ENCODE data around the gene GPRC5D. TPM values are rescaled to one million over a fixed set of nuclear protein-coding genes. Genes with fewer than 3 reads are reported as not detected.

Gene GPRC5D
- total RNA-seq, 2 donors from 2014 or later = not detected

DNA sequence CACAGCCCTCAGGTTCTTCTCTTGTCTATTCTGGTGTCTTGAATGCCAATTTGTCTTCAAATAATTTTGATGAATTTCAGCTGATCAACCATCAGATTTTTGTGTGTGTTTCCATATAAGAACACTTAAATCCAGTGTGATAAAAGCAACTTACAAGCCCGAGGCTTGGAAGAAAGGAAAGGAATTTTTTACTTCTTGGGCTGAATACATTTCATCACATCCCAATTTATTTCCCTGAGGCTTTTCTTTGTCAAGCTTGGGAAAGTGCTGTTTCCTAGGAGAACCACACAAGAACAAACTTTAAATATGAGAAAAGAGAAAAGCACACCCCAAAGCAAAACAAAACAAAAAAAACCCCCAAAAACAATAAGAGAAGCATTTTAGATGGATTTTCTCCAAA lies 26.6 kb downstream of the GPRC5D start:
- H3K36me3 Mint-ChIP-seq (ENCODE audit: low read depth) = peaks cover 9% of the 10 kb centered on the region
- H3K36me3 ChIP-seq (ENCODE audit: control insufficient read depth, insufficient read depth, low read length) = no peaks in the 10 kb centered on the region
- H3K9me3 ChIP-seq (ENCODE audit: control insufficient read depth, low read length) = peaks cover 8% of the 10 kb centered on the region
- H3K27me3 ChIP-seq (ENCODE audit: control insufficient read depth, insufficient read depth, low read length, poor library complexity, severe bottlenecking) = no peaks in the 10 kb centered on the region
- no peaks in the 10 kb centered on the region for H3K4me1 ChIP-seq (ENCODE audit: control insufficient read depth, insufficient read depth, low read length)
- H3K27ac ChIP-seq (ENCODE audit: low read depth, low read length) = no peak overlapping the region
- no peak for DNase-seq
- no peak overlapping the region for H3K9ac ChIP-seq (ENCODE audit: extremely low read depth, low read length, poor library complexity, severe bottlenecking)
- peaks cover 2% of the 10 kb centered on the region for H3K4me1 Mint-ChIP-seq
- H3K4me3 Mint-ChIP-seq = no peak overlapping the region
- TF ChIP-seq, protein P1, sequence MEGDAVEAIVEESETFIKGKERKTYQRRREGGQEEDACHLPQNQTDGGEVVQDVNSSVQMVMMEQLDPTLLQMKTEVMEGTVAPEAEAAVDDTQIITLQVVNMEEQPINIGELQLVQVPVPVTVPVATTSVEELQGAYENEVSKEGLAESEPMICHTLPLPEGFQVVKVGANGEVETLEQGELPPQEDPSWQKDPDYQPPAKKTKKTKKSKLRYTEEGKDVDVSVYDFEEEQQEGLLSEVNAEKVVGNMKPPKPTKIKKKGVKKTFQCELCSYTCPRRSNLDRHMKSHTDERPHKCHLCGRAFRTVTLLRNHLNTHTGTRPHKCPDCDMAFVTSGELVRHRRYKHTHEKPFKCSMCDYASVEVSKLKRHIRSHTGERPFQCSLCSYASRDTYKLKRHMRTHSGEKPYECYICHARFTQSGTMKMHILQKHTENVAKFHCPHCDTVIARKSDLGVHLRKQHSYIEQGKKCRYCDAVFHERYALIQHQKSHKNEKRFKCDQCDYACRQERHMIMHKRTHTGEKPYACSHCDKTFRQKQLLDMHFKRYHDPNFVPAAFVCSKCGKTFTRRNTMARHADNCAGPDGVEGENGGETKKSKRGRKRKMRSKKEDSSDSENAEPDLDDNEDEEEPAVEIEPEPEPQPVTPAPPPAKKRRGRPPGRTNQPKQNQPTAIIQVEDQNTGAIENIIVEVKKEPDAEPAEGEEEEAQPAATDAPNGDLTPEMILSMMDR (conservative IDR thresholded peaks at IDR 0.05) = no peak
- peaks cover 10% of the 10 kb centered on the region for H3K27me3 Mint-ChIP-seq (ENCODE audit: insufficient read depth)
- no peak overlapping the region for H3K4me3 ChIP-seq (ENCODE audit: low read length)
- H3K27ac Mint-ChIP-seq = no peak overlapping the region
- 63 to 67% methylated on average over 1 of the region's 1 CpG for WGBS, 2 experiments (ENCODE audit: insufficient coverage in 1 of 2, insufficient read length in 1 of 2)
- peaks cover under 1% of the 10 kb centered on the region for H3K9me3 Mint-ChIP-seq

DNA sequence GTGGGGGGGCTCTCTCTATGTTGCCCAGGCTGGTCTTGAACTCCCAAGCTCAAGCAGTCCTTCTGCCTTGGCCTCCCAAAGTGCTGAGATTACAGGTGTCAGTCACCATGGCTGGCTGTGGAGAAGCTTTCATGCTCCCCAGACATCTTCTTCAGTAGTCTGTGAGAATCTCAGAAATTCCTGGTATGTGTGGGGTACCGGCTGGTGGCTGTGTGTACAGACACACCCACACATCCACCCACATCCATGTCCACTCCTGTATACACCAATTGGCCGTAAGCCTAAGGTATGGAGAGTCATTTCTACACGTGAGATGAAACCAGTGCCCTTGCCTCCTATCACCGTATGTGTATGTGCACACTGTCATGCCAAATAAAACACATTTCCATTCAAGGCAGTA lies 27.8 kb downstream of the GPRC5D start:
- Histone ChIP-seq H3K4me3 (ENCODE audit: low read length) (no peak overlapping the region), H3K36me3 (ENCODE audit: control insufficient read depth, insufficient read depth, low read length) (no peaks in the 10 kb centered on the region), H3K27me3 (ENCODE audit: control insufficient read depth, insufficient read depth, low read length, poor library complexity, severe bottlenecking) (no peaks in the 10 kb centered on the region), H3K9me3 (ENCODE audit: control insufficient read depth, low read length) (peaks cover 7% of the 10 kb centered on the region), H3K4me1 (ENCODE audit: control insufficient read depth, insufficient read depth, low read length) (no peaks in the 10 kb centered on the region), H3K9ac (ENCODE audit: extremely low read depth, low read length, poor library complexity, severe bottlenecking) (no peak overlapping the region), H3K27ac (ENCODE audit: low read depth, low read length) (no peak overlapping the region)
- no peaks in the 10 kb centered on the region for H3K36me3 Mint-ChIP-seq (ENCODE audit: low read depth)
- H3K27ac Mint-ChIP-seq = no peak overlapping the region
- H3K4me3 Mint-ChIP-seq = no peak overlapping the region
- H3K27me3 Mint-ChIP-seq (ENCODE audit: insufficient read depth) = peaks cover 10% of the 10 kb centered on the region
- TF ChIP-seq, protein P1 (conservative IDR thresholded peaks at IDR 0.05) = no peak
- H3K4me1 Mint-ChIP-seq = peaks cover 2% of the 10 kb centered on the region
- WGBS, 2 experiments (ENCODE audit: insufficient coverage in 1 of 2, insufficient read length in 1 of 2) = 95 to 100% methylated on average over 2 to 4 of the region's 4 CpGs
- no peaks in the 10 kb centered on the region for H3K9me3 Mint-ChIP-seq
- no peak for DNase-seq

DNA sequence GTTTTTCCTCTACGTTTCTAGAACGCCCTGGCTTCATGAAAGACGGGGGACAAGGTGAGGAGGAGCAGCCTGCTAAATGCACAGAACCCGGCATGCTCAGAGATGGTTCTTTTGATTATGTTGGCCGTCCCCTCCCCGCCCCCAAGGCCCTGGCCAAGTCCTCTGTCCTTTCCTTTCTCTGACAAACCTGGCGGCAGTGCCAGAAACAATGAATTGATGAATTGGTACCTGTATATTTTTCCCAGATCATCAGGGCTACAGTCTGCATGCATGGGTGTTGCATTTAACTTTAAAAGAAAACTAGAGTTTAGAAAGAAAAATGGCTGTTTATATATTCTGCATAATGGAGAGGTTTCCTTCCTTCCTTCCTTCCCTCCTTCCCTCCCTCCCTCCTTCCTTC lies 29.0 kb downstream of the GPRC5D start:
- no peaks in the 10 kb centered on the region for H3K36me3 Mint-ChIP-seq (ENCODE audit: low read depth)
- no peak overlapping the region for H3K4me3 Mint-ChIP-seq
- TF ChIP-seq, protein P1 (conservative IDR thresholded peaks at IDR 0.05) = no peak
- Histone ChIP-seq H3K9ac (ENCODE audit: extremely low read depth, low read length, poor library complexity, severe bottlenecking) (no peak overlapping the region), H3K36me3 (ENCODE audit: control insufficient read depth, insufficient read depth, low read length) (no peaks in the 10 kb centered on the region), H3K9me3 (ENCODE audit: control insufficient read depth, low read length) (peaks cover 7% of the 10 kb centered on the region), H3K27ac (ENCODE audit: low read depth, low read length) (no peak overlapping the region), H3K27me3 (ENCODE audit: control insufficient read depth, insufficient read depth, low read length, poor library complexity, severe bottlenecking) (no peaks in the 10 kb centered on the region), H3K4me1 (ENCODE audit: control insufficient read depth, insufficient read depth, low read length) (no peaks in the 10 kb centered on the region), H3K4me3 (ENCODE audit: low read length) (no peak overlapping the region)
- DNase-seq = no peak
- WGBS, 2 experiments (ENCODE audit: insufficient coverage in 1 of 2, insufficient read length in 1 of 2) = 87 to 91% methylated on average over 6 to 7 of the region's 7 CpGs
- peaks cover 2% of the 10 kb centered on the region for H3K4me1 Mint-ChIP-seq
- no peak overlapping the region for H3K27ac Mint-ChIP-seq
- peaks cover 10% of the 10 kb centered on the region for H3K27me3 Mint-ChIP-seq (ENCODE audit: insufficient read depth)
- no peaks in the 10 kb centered on the region for H3K9me3 Mint-ChIP-seq

All from endodermal cell (in vitro differentiated cells).